SK-N-SH (cell line): ENCODE data around the gene TPP2. TPM values are rescaled to one million over a fixed set of nuclear protein-coding genes. Genes with fewer than 3 reads are reported as not detected.

ENCODE experiments used
- CTCF ChIA-PET: fragments of 300-600, 350-600 bp; formaldehyde crosslinking; extraction: SDS; loops from one replicate; lab custom pipeline; 2021; lab: Yijun Ruan, JAX
- POLR2A ChIA-PET: fragments of 350-600 bp; sonication (Branson Sonifier 250); formaldehyde crosslinking; extraction: SDS; loops from one replicate; lab custom pipeline; 2020; ENCODE audit warnings: antibody characterized with exemption, inconsistent platforms; lab: Yijun Ruan, JAX
- DNase-seq: peaks from one replicate; pipeline ENCODE4 v3.0.0; 2012
- H2AFZ ChIP-seq: fragments of 200-600 bp; sonication (generic); 2 replicates; pipeline ENCODE4 v1.8.1; 2016; ENCODE audit warnings: antibody characterized with exemption, mild to moderate bottlenecking, low read depth
- H3F3A ChIP-seq: fragments of 200-600 bp; sonication (generic); replicated peaks from 2 replicates; pipeline ENCODE3; 2016; ENCODE audit warnings: antibody characterized with exemption, mild to moderate bottlenecking; ENCODE audit not compliant: insufficient read depth
- H3K27ac ChIP-seq, 2 experiments: fragments of 200-500 bp in 1 of 2; fragments of 200-600 bp in 1 of 2; sonication (Bioruptor generic) in 1 of 2; sonication (generic), shearing (Covaris generic) in 1 of 2; 2 replicates each; pipeline versions ENCODE4 v1.5.1 to v1.6.1; 2014 to 2016; ENCODE audit warnings: low read depth in 2 of 2, inconsistent platforms in 1 of 2, low read length in 1 of 2, mild to moderate bottlenecking in 1 of 2, mixed read lengths in 1 of 2
- H3K27me3 ChIP-seq: fragments of 200-600 bp; sonication (generic), shearing (Covaris generic); 2 replicates; pipeline ENCODE4 v1.6.1; 2016; ENCODE audit warnings: mixed run types; ENCODE audit not compliant: insufficient read depth
- H3K36me3 ChIP-seq, 2 experiments: fragments of 200-500 bp in 1 of 2; fragments of 200-600 bp in 1 of 2; sonication (Bioruptor generic) in 1 of 2; sonication (generic) in 1 of 2; replicated peaks in 1 of 2; 2 replicates each; pipeline versions ENCODE3 to v1.5.1; 2014 to 2016; ENCODE audit warnings: low read length in 1 of 2, mild to moderate bottlenecking in 1 of 2; ENCODE audit not compliant: insufficient read depth in 2 of 2, control insufficient read depth in 1 of 2
- H3K4me1 ChIP-seq, 2 experiments: fragments of 200-500 bp in 1 of 2; fragments of 200-600 bp in 1 of 2; sonication (Bioruptor generic) in 1 of 2; sonication (generic), shearing (Covaris generic) in 1 of 2; 2 replicates each; pipeline versions ENCODE4 v1.5.1 to v1.6.1; 2014 to 2016; ENCODE audit warnings: low read depth in 1 of 2, low read length in 1 of 2, mixed run types in 1 of 2; ENCODE audit not compliant: insufficient read depth in 2 of 2, control insufficient read depth in 1 of 2
- H3K4me2 ChIP-seq: fragments of 200-600 bp; sonication (generic), shearing (Covaris generic); 2 replicates; pipeline ENCODE4 v1.6.1; 2017; ENCODE audit warnings: mixed run types
- H3K4me3 ChIP-seq, 2 experiments: fragments of 200-500 bp in 1 of 2; fragments of 200-600 bp in 1 of 2; sonication (Bioruptor generic) in 1 of 2; sonication (generic), shearing (Covaris generic) in 1 of 2; 2 replicates each; pipeline versions ENCODE4 v1.5.1 to v1.8.1; 2014 to 2016; ENCODE audit warnings: low read depth in 2 of 2, inconsistent platforms in 1 of 2, low read length in 1 of 2, mild to moderate bottlenecking in 1 of 2, mixed read lengths in 1 of 2, moderate library complexity in 1 of 2
- H3K79me2 ChIP-seq: fragments of 200-600 bp; sonication (generic); 2 replicates; pipeline ENCODE4 v1.8.1; 2017; ENCODE audit warnings: mild to moderate bottlenecking; ENCODE audit not compliant: insufficient read depth
- H3K9ac ChIP-seq: fragments of 200-600 bp; sonication (generic); 2 replicates; pipeline ENCODE4 v1.6.1; 2017; ENCODE audit warnings: mixed run types
- H3K9me2 ChIP-seq: fragments of 200-600 bp; sonication (generic); 2 replicates; pipeline ENCODE4 v1.6.1; 2017; ENCODE audit warnings: mixed run types
- H3K9me3 ChIP-seq: fragments of 200-600 bp; sonication (generic); 2 replicates; pipeline ENCODE4 v1.6.1; 2017; ENCODE audit warnings: mixed run types, mild to moderate bottlenecking, moderate library complexity
- H4K20me1 ChIP-seq: fragments of 200-600 bp; sonication (generic); 2 replicates; pipeline ENCODE4 v1.6.1; 2017; ENCODE audit warnings: mild to moderate bottlenecking, mixed run types; ENCODE audit not compliant: insufficient read depth
- CTCF ChIP-seq: fragments of 200-600 bp; sonication (generic); IDR thresholded peaks from 2 replicates; pipeline ENCODE4 v1.6.1; 2017; ENCODE audit warnings: antibody characterized with exemption, mild to moderate bottlenecking, moderate library complexity
- ELF1 ChIP-seq: IDR thresholded peaks from 2 replicates; pipeline ENCODE4 v1.4.0; 2012
- EZH2phosphoT487 ChIP-seq: fragments of 200-600 bp; sonication (generic); IDR thresholded peaks from 2 replicates; pipeline ENCODE4 v1.6.1; 2017; ENCODE audit warnings: low read depth, mixed run types, mild to moderate bottlenecking, antibody characterized with exemption, moderate library complexity, borderline replicate concordance
- FOXJ3 ChIP-seq: sonication (generic); formaldehyde crosslinking; IDR thresholded peaks from 2 replicates; pipeline ENCODE4 v1.5.1; 2020; ENCODE audit warnings: mild to moderate bottlenecking, missing genetic modification reagents
- FOXM1 ChIP-seq: IDR thresholded peaks from 2 replicates; pipeline ENCODE4 v1.4.0; 2012; ENCODE audit warnings: low read depth, mild to moderate bottlenecking
- GATA2 ChIP-seq: sonication (generic); formaldehyde crosslinking; IDR thresholded peaks from 2 replicates; pipeline ENCODE4 v1.5.0; 2020; ENCODE audit warnings: mild to moderate bottlenecking, missing genetic modification reagents
- IRF3 ChIP-seq: fragments of 150-350 bp; IDR thresholded peaks from 2 replicates; pipeline ENCODE4 v1.6.1; 2016; ENCODE audit warnings: mild to moderate bottlenecking, low read depth, low read length
- JUND ChIP-seq: IDR thresholded peaks from 2 replicates; pipeline ENCODE4 v1.4.0; 2012
- MEF2A ChIP-seq: IDR thresholded peaks from 2 replicates; pipeline ENCODE4 v1.4.0; 2012; ENCODE audit warnings: low read depth, borderline replicate concordance
- RAD21 ChIP-seq: IDR thresholded peaks from 2 replicates; pipeline ENCODE4 v1.6.1; 2012; ENCODE audit warnings: mild to moderate bottlenecking, low read length
- RCOR1 ChIP-seq: fragments of 150-350 bp; IDR thresholded peaks from 2 replicates; pipeline ENCODE4 v1.6.1; 2017; ENCODE audit warnings: antibody characterized with exemption, low read length
- REST ChIP-seq: IDR thresholded peaks from 2 replicates; pipeline ENCODE4 v1.6.1; 2012; ENCODE audit warnings: mild to moderate bottlenecking, low read depth, low read length, moderate library complexity
- RXRA ChIP-seq: IDR thresholded peaks from 2 replicates; pipeline ENCODE4 v1.4.0; 2012; ENCODE audit warnings: low read depth, mild to moderate bottlenecking, borderline replicate concordance
- TAF1 ChIP-seq: IDR thresholded peaks from 2 replicates; pipeline ENCODE4 v1.6.1; 2012; ENCODE audit warnings: low read depth, mild to moderate bottlenecking, low read length, moderate library complexity, borderline replicate concordance
- TCF12 ChIP-seq: IDR thresholded peaks from 2 replicates; pipeline ENCODE4 v1.4.0; 2012
- TEAD4 ChIP-seq: IDR thresholded peaks from 2 replicates; pipeline ENCODE4 v1.4.0; 2012; ENCODE audit warnings: mild to moderate bottlenecking, borderline replicate concordance; ENCODE audit not compliant: insufficient read depth
- USF2 ChIP-seq: fragments of 150-350 bp; IDR thresholded peaks from 2 replicates; pipeline ENCODE4 v1.6.1; 2017; ENCODE audit warnings: antibody characterized with exemption, low read length, low read depth, borderline replicate concordance
- WGBS: methylation state at CpG from one replicate; pipeline ENCODE4 v1.1.6; 2017; ENCODE audit warnings: low lambda C conversion rate; 5-methylcytosine and 5-hydroxymethylcytosine counted together
- polyA plus RNA-seq, 3 experiments: library from polyadenylated mRNA; depleted of rRNA; stranded (reverse); fragments of >200 nt; gene quantifications; 2 replicates each; pipeline ENCODE4 v1.2.3, GENCODE V29; 2012

Gene TPP2
- polyA plus RNA-seq, 1 of the 3 experiments (the other 2 are of a cell fraction), result 8.3 TPM

DNA sequence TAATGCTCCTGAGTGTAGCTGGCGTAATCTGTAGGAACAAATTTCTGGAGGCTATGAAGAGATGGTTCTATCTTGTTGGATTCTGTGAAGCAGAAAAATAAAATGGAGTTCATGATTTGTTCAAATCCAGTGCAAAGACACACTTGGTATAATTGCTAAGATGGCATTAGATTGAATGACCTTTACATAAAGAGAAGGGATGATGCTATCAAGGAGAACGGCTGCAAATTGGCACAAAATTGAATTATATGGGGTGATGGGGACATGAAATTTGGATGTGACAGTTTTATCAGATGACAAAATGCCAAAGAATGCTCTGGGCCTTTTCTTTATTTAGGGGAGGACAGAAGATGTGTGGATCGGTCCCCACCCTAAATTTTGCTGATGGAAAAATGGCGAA is 94.1 kb downstream of the TPP2 start:
- H3F3A ChIP-seq, result peaks cover 3% of the 10 kb centered on the region
- no peaks in the 10 kb centered on the region for H3K9me3 ChIP-seq
- peak; percentile 72 for TF ChIP-seq GATA2
- no peak for TF ChIP-seq CTCF
- TF ChIP-seq FOXJ3, result no peak
- H3K79me2 ChIP-seq, result no peaks in the 10 kb centered on the region
- peak; percentile 32 for DNase-seq
- H3K36me3 ChIP-seq, result no peaks in the 10 kb centered on the region
- CTCF ChIA-PET, result interaction anchor here (1.0 kb wide), 1 partner anchor 109 kb away, joined by 3 read pairs; no protein-coding TSS in a partner anchor
- H4K20me1 ChIP-seq, result no peaks in the 10 kb centered on the region
- no peak overlapping the region for H3K4me2 ChIP-seq
- H3K4me1 ChIP-seq, result peaks cover 3 to 8% of the 10 kb centered on the region in 2 experiments; a peak in 1 of 4 replicates
- H3K9ac ChIP-seq, result no peak overlapping the region
- H3K27ac ChIP-seq, result no peak overlapping the region
- no peaks in the 10 kb centered on the region for H3K27me3 ChIP-seq
- no peak overlapping the region for H2AFZ ChIP-seq
- H3K4me3 ChIP-seq, result no peak overlapping the region
- no peaks in the 10 kb centered on the region for H3K9me2 ChIP-seq
- WGBS, result 83% methylated on average over 4 of the region's 4 CpGs
- POLR2A ChIA-PET, result no interaction called here

- Histone ChIP-seq H3F3A (peaks cover 3% of the 10 kb centered on the region), H3K4me3 (no peak overlapping the region), H3K27me3 (no peaks in the 10 kb centered on the region), H3K9me2 (no peaks in the 10 kb centered on the region), H3K27ac (no peak overlapping the region), H4K20me1 (no peaks in the 10 kb centered on the region), H3K9me3 (no peaks in the 10 kb centered on the region), H3K4me2 (no peak overlapping the region), H3K4me1 (peaks cover 3 to 8% of the 10 kb centered on the region in 2 experiments; a peak in 1 of 4 replicates), H3K9ac (no peak overlapping the region), H2AFZ (no peak overlapping the region), H3K36me3 (no peaks in the 10 kb centered on the region), H3K79me2 (no peaks in the 10 kb centered on the region)
- DNase-seq, result no peak
- CTCF ChIA-PET, result interaction anchor here (0.8 kb wide), 1 partner anchor 16 kb away, joined by 3 read pairs; no protein-coding TSS in a partner anchor
- POLR2A ChIA-PET, result no interaction called here
- no peak for TF ChIP-seq REST
- TF ChIP-seq RCOR1, result no peak
- TF ChIP-seq GATA2, result no peak
- no peak for TF ChIP-seq TAF1
- TF ChIP-seq FOXJ3, result no peak
- no peak for TF ChIP-seq EZH2phosphoT487
- no peak for TF ChIP-seq TEAD4
- TF ChIP-seq USF2, result no peak
- no peak for TF ChIP-seq RXRA
- TF ChIP-seq RAD21, result no peak
- TF ChIP-seq ELF1, result no peak
- TF ChIP-seq MEF2A, result no peak
- TF ChIP-seq TCF12, result no peak
- no peak for TF ChIP-seq JUND
- TF ChIP-seq IRF3, result no peak
- TF ChIP-seq FOXM1, result no peak
- WGBS, result 100% methylated on average over 2 of the region's 2 CpGs
These were observed 95.7 kb downstream of the TPP2 start for GRCh38 chr13:102692491-102692826.
